Measurements from ENCODE around the gene HIRA.

HIRA gene

DNA sequence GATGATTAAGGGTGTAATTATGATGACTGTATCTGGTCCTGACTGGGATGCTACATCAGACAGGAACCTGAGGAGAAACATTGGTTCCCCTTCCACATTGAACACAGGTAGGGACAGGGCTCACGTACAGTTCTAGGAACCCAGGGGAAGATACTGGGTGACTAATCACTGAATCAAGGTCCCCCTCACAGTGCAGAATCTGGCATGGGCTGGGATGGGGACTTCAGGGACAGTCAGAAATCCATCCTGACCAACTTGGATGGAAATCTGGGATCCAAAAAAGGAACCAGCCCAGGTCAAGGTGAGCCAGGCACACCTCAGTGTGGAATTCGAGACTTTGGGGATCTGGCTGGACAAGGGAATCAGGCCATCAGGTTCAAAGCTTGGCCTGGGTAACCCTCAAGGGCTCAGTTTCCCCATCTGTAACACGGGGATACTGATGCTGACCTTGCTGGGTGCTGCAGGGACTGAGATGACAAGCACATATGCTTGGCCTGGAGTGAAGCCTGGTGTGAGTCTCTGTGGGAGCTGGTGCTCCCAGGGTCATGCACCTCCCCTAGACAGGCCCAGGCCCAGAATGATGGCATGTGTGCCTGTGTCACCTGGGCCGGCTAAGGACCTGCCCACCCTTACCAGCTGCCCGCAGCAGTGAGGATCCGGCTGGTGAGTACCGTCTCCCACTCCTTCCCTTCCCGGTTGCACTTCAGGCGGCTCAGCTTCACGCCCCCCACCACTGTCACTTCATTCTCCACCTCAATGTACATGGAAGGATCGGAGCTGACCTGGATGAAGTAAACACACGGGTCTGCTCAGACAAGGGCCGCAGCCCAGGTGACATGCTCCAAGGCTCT is 72.6 kb downstream of the HIRA start:
- no peak for DNase-seq

DNA sequence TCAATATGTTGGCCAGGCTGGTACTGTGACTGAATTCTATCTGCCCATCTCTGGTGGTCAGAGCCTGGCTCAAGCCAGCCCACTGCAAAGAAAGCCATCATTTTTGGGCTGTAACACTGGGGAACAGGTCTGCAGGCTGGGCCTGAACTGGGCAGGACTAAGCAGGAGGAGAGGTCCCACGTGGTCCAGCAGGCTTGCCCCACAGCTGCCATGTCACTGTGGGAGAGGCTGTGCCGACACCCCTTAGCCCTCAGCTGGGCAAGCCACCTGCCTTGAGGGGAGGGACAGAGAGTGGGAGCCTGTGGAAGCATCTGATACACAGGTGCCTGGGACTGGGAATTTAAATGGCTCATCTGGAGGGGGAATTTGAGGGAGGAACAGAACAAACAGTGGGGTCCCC is 73.3 kb downstream of the HIRA start:
- no peak for DNase-seq

GRCh38 chr22:19357270-19358105 is 74.0 kb downstream of the HIRA start:
- peak in 10 of 56 donors; percentile 5 to 31 (median 14) for DNase-seq

DNA sequence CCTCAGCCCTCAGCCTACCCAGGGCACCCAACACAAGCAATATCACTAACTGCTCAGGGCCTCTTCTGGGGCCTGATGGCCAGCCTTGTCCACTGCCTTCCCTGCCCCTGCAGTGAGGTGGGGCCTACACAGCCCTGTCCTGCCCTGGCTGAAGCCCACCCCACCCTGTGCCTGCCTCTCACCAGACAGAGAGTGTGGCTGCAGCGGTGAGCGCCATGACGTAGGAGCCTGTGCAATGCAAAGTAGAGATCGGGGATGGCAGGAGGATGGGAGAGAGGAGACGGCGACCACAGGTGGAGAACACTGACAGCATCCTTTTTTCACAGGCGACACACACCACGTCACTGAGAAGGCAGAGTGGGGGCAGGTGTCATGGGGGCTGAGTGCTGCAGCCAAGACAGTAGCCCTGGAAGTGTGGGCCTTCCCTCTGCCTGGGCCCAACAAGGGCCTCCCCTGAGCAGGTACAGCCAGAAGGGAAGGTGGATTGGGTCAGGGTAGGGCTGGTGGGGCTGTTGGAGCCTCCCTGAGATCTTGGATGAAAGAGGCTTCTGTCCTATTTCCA is 74.7 kb downstream of the HIRA start:
- no peak for DNase-seq

- no peak for DNase-seq
Measured at GRCh38 chr22:19355413-19356157, 75.9 kb downstream of the HIRA start.

GRCh38 chr22:19354201-19354600 is 77.3 kb downstream of the HIRA start:
- no peak for DNase-seq

DNA sequence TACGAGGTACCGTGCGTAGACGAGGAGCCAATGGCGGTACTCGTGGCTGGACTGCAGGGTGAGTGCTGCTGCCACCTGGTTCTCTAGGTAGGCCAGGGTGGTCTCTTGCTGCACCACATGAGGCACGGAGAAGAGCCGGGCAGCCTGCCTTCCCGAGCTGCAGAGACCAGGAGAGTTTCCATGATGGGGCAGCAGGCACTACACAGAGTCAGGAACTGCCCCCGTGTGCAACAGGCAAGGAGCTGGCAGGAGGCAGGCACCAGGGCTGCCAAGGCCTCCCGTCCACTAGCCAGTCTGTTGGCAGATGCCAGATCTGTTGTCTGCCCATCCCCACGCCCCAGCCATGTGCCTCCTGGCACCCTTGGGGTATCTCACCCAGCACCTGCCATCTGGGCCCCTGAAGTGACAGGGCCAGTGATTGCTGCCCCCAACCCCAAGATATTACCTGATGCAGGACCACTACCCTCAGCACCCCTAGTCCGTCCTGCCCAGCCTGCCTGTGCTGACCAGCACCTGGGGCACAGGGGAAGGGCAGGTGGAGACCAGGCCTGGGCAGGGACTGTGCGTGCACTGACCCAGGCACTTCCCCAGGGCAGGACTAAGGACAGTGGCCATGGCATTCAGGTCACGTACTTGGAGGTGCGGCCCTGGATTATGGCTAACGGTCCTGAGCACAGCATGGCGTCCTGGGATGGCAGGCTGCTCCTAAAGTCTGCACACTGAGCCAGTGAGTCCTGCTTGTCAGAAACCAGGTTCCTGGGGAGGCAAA is 78.0 kb downstream of the HIRA start:
- no peak for DNase-seq

- DNase-seq = no peak
Measured at GRCh38 chr22:19352766-19353165, 78.8 kb downstream of the HIRA start.

DNA sequence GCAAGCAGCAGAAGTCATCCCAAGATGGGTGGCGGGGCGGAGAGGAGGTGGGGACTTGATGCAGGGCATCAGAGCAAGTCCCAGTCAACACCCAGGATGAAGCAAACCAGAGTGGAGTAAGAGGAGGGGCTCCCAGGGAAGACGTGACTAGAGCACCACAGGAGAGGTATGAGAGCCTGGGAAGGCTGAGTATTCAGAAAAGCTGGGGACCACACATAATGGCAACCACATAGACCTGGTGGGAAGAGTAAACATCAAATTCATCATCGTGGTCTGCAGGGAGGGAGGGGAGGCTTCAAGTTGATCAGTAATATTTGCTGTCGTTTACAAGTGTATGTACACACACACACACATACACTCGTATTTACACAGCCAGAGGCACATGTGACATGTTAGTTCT is 79.3 kb downstream of the HIRA start:
- DNase-seq = no peak

DNA sequence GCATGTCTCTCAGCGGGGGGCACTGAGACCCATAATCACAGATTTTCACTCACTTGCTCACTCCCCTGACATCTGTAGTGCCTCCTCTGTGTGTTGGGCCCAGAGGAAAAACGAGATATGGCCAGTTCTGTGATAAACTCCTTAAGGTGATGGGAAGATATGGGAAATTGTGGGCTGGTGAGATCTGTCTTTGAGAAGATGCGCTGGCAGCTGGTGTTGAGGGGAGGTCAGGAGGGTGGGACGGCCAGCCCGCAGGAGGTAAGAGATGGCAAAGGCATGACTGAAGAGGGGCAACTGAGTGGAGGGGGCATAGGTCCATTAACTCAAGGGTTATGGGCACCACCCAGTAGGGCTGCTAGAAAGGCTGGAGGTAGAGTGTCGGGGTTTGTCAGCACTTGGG is 79.9 kb downstream of the HIRA start:
- DNase-seq = no peak

GRCh38 chr22:19350947-19351346 is 80.6 kb downstream of the HIRA start:
- DNase-seq = no peak

DNA sequence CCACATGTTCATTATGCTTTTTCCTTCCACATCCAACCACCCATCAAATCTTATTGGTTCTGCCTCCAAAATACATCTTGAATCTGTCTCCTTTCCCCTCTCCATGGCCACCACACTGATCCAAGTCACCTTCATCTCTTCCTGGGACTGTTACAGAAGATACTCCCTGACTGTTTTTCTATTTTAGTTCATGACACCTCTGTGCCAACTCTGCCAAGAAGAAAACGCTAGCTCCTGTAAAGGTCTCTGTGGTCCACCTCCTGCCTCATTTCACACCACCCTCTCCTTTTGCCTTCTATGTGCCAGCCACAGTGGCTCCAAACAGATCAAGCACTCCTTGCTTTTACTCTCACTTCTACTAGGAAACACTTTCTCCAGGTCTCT is 81.1 kb downstream of the HIRA start:
- DNase-seq = no peak

- no peak for DNase-seq
Measured at GRCh38 chr22:19349778-19350475, 81.6 kb downstream of the HIRA start.

DNA sequence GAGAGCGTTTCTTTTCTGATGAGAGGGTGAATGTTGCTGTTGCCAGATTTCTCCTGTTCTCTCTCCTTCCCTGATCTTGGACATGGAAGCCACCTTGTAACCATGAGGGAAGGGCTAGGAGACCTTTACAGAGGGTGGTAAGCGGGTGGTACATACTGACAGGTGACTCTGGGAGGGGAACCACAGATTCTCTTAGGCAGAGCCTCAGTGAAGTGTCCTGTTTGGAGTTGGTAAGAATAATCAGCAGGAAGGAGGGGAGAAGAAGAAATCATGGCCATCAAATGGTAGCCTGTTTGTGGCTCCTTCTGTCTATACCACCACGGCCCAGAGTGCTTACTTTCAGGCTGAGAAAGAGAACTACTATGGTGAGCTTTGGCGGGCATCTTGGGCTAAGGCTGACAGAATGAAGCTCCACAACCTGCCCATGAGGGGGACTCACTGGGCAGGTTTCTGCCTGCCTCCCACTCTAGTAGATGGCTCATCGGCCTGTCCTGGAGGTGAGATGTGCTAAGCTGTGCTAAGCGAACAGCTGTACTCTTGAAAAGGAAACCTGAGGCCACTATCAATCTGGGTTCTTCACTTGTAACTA is 84.8 kb downstream of the HIRA start:
- DNase-seq = no peak

- DNase-seq = no peak
Measured at GRCh38 chr22:19344420-19344819, 87.1 kb downstream of the HIRA start.

- no peak for DNase-seq
Measured at GRCh38 chr22:19343470-19343869, 88.1 kb downstream of the HIRA start.

DNA sequence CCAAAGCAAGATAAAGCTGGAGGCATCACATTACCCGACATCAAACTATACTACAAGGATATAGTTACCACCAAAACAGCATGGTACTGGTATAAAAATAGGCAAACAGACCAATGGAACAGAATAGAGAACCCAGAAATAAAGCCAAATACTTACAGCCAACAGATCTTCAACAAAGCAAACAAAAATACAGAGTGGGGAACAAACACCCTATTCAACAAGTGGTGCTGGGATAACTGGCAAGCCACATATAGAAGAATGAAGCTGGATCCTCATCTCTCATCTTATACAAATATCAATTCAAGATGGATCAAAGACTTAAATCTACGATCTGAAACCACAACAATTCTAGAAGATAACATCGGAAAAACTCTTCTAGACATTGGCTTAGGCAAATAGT is 90.0 kb downstream of the HIRA start:
- DNase-seq = no peak

- no peak for DNase-seq
Measured at GRCh38 chr22:19337137-19337536, 94.4 kb downstream of the HIRA start.

Data from nucleus accumbens (tissue), 56 donors.